GM12878 (cell line): ENCODE results near the gene HACE1. TPM values are rescaled to one million over a fixed set of nuclear protein-coding genes. Genes with fewer than 3 reads are reported as not detected.

Source experiments
- CUX1 ChIP-seq: IDR thresholded peaks from 2 replicates; pipeline ENCODE4 v1.6.1; 2012; ENCODE audit warnings: improper control_type of control experiment, low read depth, low read length; ENCODE audit not compliant: insufficient replicate concordance
- EP300 ChIP-seq, 2 experiments: fragments of 150-350 bp in 1 of 2; IDR thresholded peaks; 2 replicates each; pipeline ENCODE4 v1.6.1; 2011 to 2012; ENCODE audit warnings: low read depth in 2 of 2, low read length in 2 of 2, borderline replicate concordance in 1 of 2, improper control_type of control experiment in 1 of 2, inconsistent platforms in 1 of 2; ENCODE audit not compliant: control insufficient read depth in 1 of 2
- EZH2 ChIP-seq: IDR thresholded peaks from 2 replicates; pipeline ENCODE4 v1.6.1; 2012; ENCODE audit warnings: low read depth, mild to moderate bottlenecking, control low read depth, inconsistent platforms, low read length, borderline replicate concordance; ENCODE audit not compliant: control insufficient read depth
- PAX8 ChIP-seq: fragments of 450-650 bp; IDR thresholded peaks from 2 replicates; pipeline ENCODE4 v1.6.1; 2017; ENCODE audit warnings: mild to moderate bottlenecking, moderate library complexity
- PRDM15 ChIP-seq: fragments of 450-650 bp; formaldehyde crosslinking; IDR thresholded peaks from 2 replicates; pipeline ENCODE4 v1.4.0; 2020; ENCODE audit warnings: mild to moderate bottlenecking, moderate library complexity
- SPI1 ChIP-seq: IDR thresholded peaks from 2 replicates; pipeline ENCODE4 v1.6.1; 2011; ENCODE audit warnings: low read depth, mild to moderate bottlenecking, low read length, moderate library complexity, borderline replicate concordance; ENCODE audit not compliant: insufficient read depth
- ZNF687 ChIP-seq: fragments of 450-650 bp; IDR thresholded peaks from 2 replicates; pipeline ENCODE4 v1.6.1; 2017; ENCODE audit warnings: mild to moderate bottlenecking, moderate library complexity
- polyA plus RNA-seq, 11 experiments: library from polyadenylated mRNA; depleted of rRNA in 4 of 11; unstranded in 6 of 11; stranded (reverse) in 5 of 11; fragments of >200 nt; fragmentation: Nextera tagmentation in 4 of 11; fragmentation: Illumina TruSeq in 1 of 11; extraction: Ambion mirVana in 4 of 11; extraction: Trizol in 1 of 11; gene quantifications; 1 replicate in 1 of 11; 2 replicates in 10 of 11; pipeline versions ENCODE4 v1.2.1 to v1.2.3, GENCODE V29; 2011 to 2016; ENCODE audit warnings: inconsistent platforms in 2 of 11, missing spikeins in 2 of 11, low read depth in 1 of 11
- total RNA-seq, 4 experiments: library from RNA; depleted of rRNA in 3 of 4; stranded (reverse); fragments of >200 nt in 3 of 4; fragmentation: Illumina TruSeq in 1 of 4; extraction: Trizol in 1 of 4; gene quantifications; 2 replicates each; pipeline versions ENCODE4 v1.2.1 to v1.2.3, GENCODE V29; 2013 to 2021
- TF ChIP-seq, protein P1 (sequence below): fragments of 450-650 bp; IDR thresholded peaks from 2 replicates; pipeline ENCODE4 v1.6.1; 2017; ENCODE audit warnings: mild to moderate bottlenecking, moderate library complexity

The HACE1 gene
- total and polyA plus RNA-seq, 10 of the 15 experiments (the other 5 are each of a cell fraction or from before 2014, with no cell fraction given) = 1.6 to 16.9 (median 5.6) TPM

- TF ChIP-seq, protein P1, sequence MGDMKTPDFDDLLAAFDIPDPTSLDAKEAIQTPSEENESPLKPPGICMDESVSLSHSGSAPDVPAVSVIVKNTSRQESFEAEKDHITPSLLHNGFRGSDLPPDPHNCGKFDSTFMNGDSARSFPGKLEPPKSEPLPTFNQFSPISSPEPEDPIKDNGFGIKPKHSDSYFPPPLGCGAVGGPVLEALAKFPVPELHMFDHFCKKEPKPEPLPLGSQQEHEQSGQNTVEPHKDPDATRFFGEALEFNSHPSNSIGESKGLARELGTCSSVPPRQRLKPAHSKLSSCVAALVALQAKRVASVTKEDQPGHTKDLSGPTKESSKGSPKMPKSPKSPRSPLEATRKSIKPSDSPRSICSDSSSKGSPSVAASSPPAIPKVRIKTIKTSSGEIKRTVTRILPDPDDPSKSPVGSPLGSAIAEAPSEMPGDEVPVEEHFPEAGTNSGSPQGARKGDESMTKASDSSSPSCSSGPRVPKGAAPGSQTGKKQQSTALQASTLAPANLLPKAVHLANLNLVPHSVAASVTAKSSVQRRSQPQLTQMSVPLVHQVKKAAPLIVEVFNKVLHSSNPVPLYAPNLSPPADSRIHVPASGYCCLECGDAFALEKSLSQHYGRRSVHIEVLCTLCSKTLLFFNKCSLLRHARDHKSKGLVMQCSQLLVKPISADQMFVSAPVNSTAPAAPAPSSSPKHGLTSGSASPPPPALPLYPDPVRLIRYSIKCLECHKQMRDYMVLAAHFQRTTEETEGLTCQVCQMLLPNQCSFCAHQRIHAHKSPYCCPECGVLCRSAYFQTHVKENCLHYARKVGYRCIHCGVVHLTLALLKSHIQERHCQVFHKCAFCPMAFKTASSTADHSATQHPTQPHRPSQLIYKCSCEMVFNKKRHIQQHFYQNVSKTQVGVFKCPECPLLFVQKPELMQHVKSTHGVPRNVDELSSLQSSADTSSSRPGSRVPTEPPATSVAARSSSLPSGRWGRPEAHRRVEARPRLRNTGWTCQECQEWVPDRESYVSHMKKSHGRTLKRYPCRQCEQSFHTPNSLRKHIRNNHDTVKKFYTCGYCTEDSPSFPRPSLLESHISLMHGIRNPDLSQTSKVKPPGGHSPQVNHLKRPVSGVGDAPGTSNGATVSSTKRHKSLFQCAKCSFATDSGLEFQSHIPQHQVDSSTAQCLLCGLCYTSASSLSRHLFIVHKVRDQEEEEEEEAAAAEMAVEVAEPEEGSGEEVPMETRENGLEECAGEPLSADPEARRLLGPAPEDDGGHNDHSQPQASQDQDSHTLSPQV = no peak
- TF ChIP-seq PAX8 (no peak), EP300 (IDR thresholded peaks at IDR 0.05; ENCODE audit: borderline replicate concordance in 1 of 2, control insufficient read depth in 1 of 2, low read depth in 2 of 2, low read length in 2 of 2) (no peak), SPI1 (no peak), CUX1 (no peak), ZNF687 (0 out of 2 replicates have a peak, but pooled peaks have one; percentile 15), EZH2 (no peak), PRDM15 (CRISPR knock-in tag) (no peak)
Observed at GRCh38 chr6:104859225-104860146, at the start of gene HACE1 (continued).
